PFSK-1 (cell line): ENCODE results near the gene RPA3.

Experiments used
- FOXP2 ChIP-seq: optimal IDR thresholded peaks from 2 replicates; pipeline ENCODE3; 2011; ENCODE audit warnings: borderline replicate concordance, control low read depth, inconsistent platforms; ENCODE audit not compliant: insufficient read depth; ENCODE audit errors: extremely low read length, extremely low read depth
- POLR2AphosphoS5 ChIP-seq: IDR thresholded peaks from 2 replicates; pipeline ENCODE4 v1.6.1; 2012; ENCODE audit warnings: low read depth, mild to moderate bottlenecking, control low read depth, low read length, moderate library complexity
- REST ChIP-seq, 2 experiments: IDR thresholded peaks; 2 replicates each; pipeline versions ENCODE4 v1.6.1 to v1.8.0; 2011 to 2012; ENCODE audit warnings: low read depth in 2 of 2, low read length in 2 of 2, control low read depth in 1 of 2, inconsistent platforms in 1 of 2, mild to moderate bottlenecking in 1 of 2, moderate library complexity in 1 of 2; ENCODE audit not compliant: insufficient read depth in 1 of 2
- SIN3A ChIP-seq: IDR thresholded peaks from 2 replicates; pipeline ENCODE4 v1.6.1; 2012; ENCODE audit warnings: mild to moderate bottlenecking, low read length, moderate library complexity, borderline replicate concordance; ENCODE audit not compliant: insufficient read depth
- TAF1 ChIP-seq: IDR thresholded peaks from 2 replicates; pipeline ENCODE4 v1.6.1; 2012; ENCODE audit warnings: low read length, control low read depth, borderline replicate concordance; ENCODE audit not compliant: insufficient read depth

Gene RPA3

GRCh38 chr7:7750571-7751242 is 32.3 kb upstream of the RPA3 start:
- TF ChIP-seq REST (IDR thresholded peaks at IDR 0.05; ENCODE audit: insufficient read depth in 1 of 2, low read depth in 2 of 2, low read length in 2 of 2): no peak
- TF ChIP-seq POLR2AphosphoS5: no peak
- TF ChIP-seq SIN3A: no peak
- no peak for TF ChIP-seq FOXP2
- TF ChIP-seq TAF1: no peak

GRCh38 chr7:7746458-7746857 is 28.1 kb upstream of the RPA3 start:
- no peak for TF ChIP-seq REST (IDR thresholded peaks at IDR 0.05; ENCODE audit: insufficient read depth in 1 of 2, low read depth in 2 of 2, low read length in 2 of 2)
- no peak for TF ChIP-seq POLR2AphosphoS5
- TF ChIP-seq TAF1: no peak
- no peak for TF ChIP-seq SIN3A
- no peak for TF ChIP-seq FOXP2

GRCh38 chr7:7745966-7746365 is 27.6 kb upstream of the RPA3 start:
- TF ChIP-seq POLR2AphosphoS5: no peak
- no peak for TF ChIP-seq FOXP2
- TF ChIP-seq TAF1: no peak
- no peak for TF ChIP-seq SIN3A
- no peak for TF ChIP-seq REST (IDR thresholded peaks at IDR 0.05; ENCODE audit: insufficient read depth in 1 of 2, low read depth in 2 of 2, low read length in 2 of 2)

GRCh38 chr7:7745258-7745657 is 26.9 kb upstream of the RPA3 start:
- TF ChIP-seq POLR2AphosphoS5: no peak
- TF ChIP-seq REST (IDR thresholded peaks at IDR 0.05; ENCODE audit: insufficient read depth in 1 of 2, low read depth in 2 of 2, low read length in 2 of 2): no peak
- no peak for TF ChIP-seq SIN3A
- TF ChIP-seq FOXP2: no peak
- no peak for TF ChIP-seq TAF1

GRCh38 chr7:7742223-7742622 is 23.8 kb upstream of the RPA3 start:
- TF ChIP-seq POLR2AphosphoS5 (no peak), SIN3A (no peak), REST (IDR thresholded peaks at IDR 0.05; ENCODE audit: insufficient read depth in 1 of 2, low read depth in 2 of 2, low read length in 2 of 2) (no peak), FOXP2 (no peak)
